BLaER1 (cell line): Measurements from ENCODE around the gene FAM171A1.

ENCODE experiments used
- H3K27ac ChIP-seq: shearing (Covaris generic); formaldehyde crosslinking; 2 replicates; pipeline ENCODE4 v1.8.1; 2022
- H3K27me3 ChIP-seq: shearing (Covaris generic); formaldehyde crosslinking; 2 replicates; pipeline ENCODE4 v1.8.1; 2022
- H3K36me3 ChIP-seq: shearing (Covaris generic); formaldehyde crosslinking; 2 replicates; pipeline ENCODE4 v1.8.1; 2022
- H3K4me1 ChIP-seq: shearing (Covaris generic); formaldehyde crosslinking; 2 replicates; pipeline ENCODE4 v1.8.1; 2022
- H3K4me2 ChIP-seq: shearing (Covaris generic); formaldehyde crosslinking; 2 replicates; pipeline ENCODE4 v1.8.1; 2022
- H3K4me3 ChIP-seq: shearing (Covaris generic); formaldehyde crosslinking; 2 replicates; pipeline ENCODE4 v1.8.1; 2022
- H3K9ac ChIP-seq: shearing (Covaris generic); formaldehyde crosslinking; 2 replicates; pipeline ENCODE4 v1.8.1; 2022
- H3K9me3 ChIP-seq: shearing (Covaris generic); formaldehyde crosslinking; 2 replicates; pipeline ENCODE4 v1.8.1; 2022
- H4K20me1 ChIP-seq: shearing (Covaris generic); formaldehyde crosslinking; 2 replicates; pipeline ENCODE4 v1.8.1; 2022
- Cebpa-rat ChIP-seq: shearing (Covaris generic); IDR thresholded peaks from 2 replicates; pipeline ENCODE4 v1.8.1; 2022

The FAM171A1 gene

GRCh38 chr10:15172306-15172840 is 198.7 kb downstream of the FAM171A1 start:
- H3K4me3 ChIP-seq: no peak overlapping the region
- peaks cover 6% of the 10 kb centered on the region for H3K27me3 ChIP-seq
- no peak overlapping the region for H3K4me2 ChIP-seq
- H3K9me3 ChIP-seq: no peaks in the 10 kb centered on the region
- H4K20me1 ChIP-seq: peaks cover 5% of the 10 kb centered on the region
- H3K36me3 ChIP-seq: no peaks in the 10 kb centered on the region
- no peak overlapping the region for H3K27ac ChIP-seq
- H3K4me1 ChIP-seq: peaks cover 29% of the 10 kb centered on the region
- no peak for TF ChIP-seq Cebpa-rat
- no peak overlapping the region for H3K9ac ChIP-seq

GRCh38 chr10:15169555-15170401 is 201.3 kb downstream of the FAM171A1 start:
- H3K36me3 ChIP-seq: no peaks in the 10 kb centered on the region
- H3K9me3 ChIP-seq: no peaks in the 10 kb centered on the region
- H3K4me1 ChIP-seq: peaks cover 35% of the 10 kb centered on the region
- H4K20me1 ChIP-seq: peaks cover 18% of the 10 kb centered on the region
- no peak for TF ChIP-seq Cebpa-rat
- peak overlapping the region; percentile 85 for H3K4me2 ChIP-seq
- peaks cover 21% of the 10 kb centered on the region for H3K27me3 ChIP-seq
- H3K9ac ChIP-seq: peak overlapping the region; percentile 58
- peak overlapping the region; percentile 26; the same call in 1 of the 2 replicates for H3K4me3 ChIP-seq
- H3K27ac ChIP-seq: peak overlapping the region; percentile 41; the same call in 1 of the 2 replicates

- Histone ChIP-seq H4K20me1 (peaks cover 18% of the 10 kb centered on the region), H3K4me2 (peak overlapping the region; percentile 85), H3K9me3 (no peaks in the 10 kb centered on the region), H3K27ac (0 out of 2 replicates have a peak overlapping the region, but pooled peaks have one; percentile 41), H3K27me3 (peaks cover 21% of the 10 kb centered on the region), H3K36me3 (no peaks in the 10 kb centered on the region), H3K4me1 (peaks cover 35% of the 10 kb centered on the region), H3K9ac (no peak overlapping the region), H3K4me3 (peak overlapping the region; percentile 26; the same call in 1 of the 2 replicates)
- no peak for TF ChIP-seq Cebpa-rat
These were observed 202.1 kb downstream of the FAM171A1 start for GRCh38 chr10:15168786-15169554.

GRCh38 chr10:15168291-15168785 is 202.8 kb downstream of the FAM171A1 start, which contains the start of gene NMT2:
Gene NMT2 (minus strand): TSS chr10:15168693. CDS start chr10:15168612, 81 bp downstream.
- Histone ChIP-seq H3K36me3 (no peaks in the 10 kb centered on the region), H3K4me3 (peak within 1 kb of the TSS; percentile 80), H3K27ac (0 out of 2 replicates have a peak within 1 kb of the TSS, but pooled peaks have one; percentile 41), H3K4me2 (peak within 1 kb of the TSS; percentile 97), H3K9ac (peak within 1 kb of the TSS; percentile 79), H3K27me3 (peaks cover 21% of the 10 kb centered on the region), H4K20me1 (peaks cover 18% of the 10 kb centered on the region), H3K4me1 (peaks cover 39% of the 10 kb centered on the region), H3K9me3 (no peaks in the 10 kb centered on the region)
- no peak for TF ChIP-seq Cebpa-rat

- peak overlapping the region; percentile 97 for H3K4me2 ChIP-seq
- no peak overlapping the region for H3K27ac ChIP-seq
- peaks cover 21% of the 10 kb centered on the region for H3K27me3 ChIP-seq
- TF ChIP-seq Cebpa-rat: no peak
- peak overlapping the region; percentile 79; the same call in 1 of the 2 replicates for H3K9ac ChIP-seq
- peaks cover 41% of the 10 kb centered on the region for H3K4me1 ChIP-seq
- H4K20me1 ChIP-seq: peaks cover 18% of the 10 kb centered on the region
- H3K9me3 ChIP-seq: no peaks in the 10 kb centered on the region
- peak overlapping the region; percentile 80 for H3K4me3 ChIP-seq
- H3K36me3 ChIP-seq: no peaks in the 10 kb centered on the region
These were observed 203.4 kb downstream of the FAM171A1 start for GRCh38 chr10:15167411-15168290.

- no peak overlapping the region; the same call in 1 of the 2 replicates for H3K4me2 ChIP-seq
- no peaks in the 10 kb centered on the region for H3K36me3 ChIP-seq
- peaks cover 18% of the 10 kb centered on the region for H4K20me1 ChIP-seq
- H3K4me3 ChIP-seq: no peak overlapping the region
- H3K27me3 ChIP-seq: peaks cover 21% of the 10 kb centered on the region
- no peaks in the 10 kb centered on the region for H3K9me3 ChIP-seq
- H3K9ac ChIP-seq: no peak overlapping the region
- H3K4me1 ChIP-seq: peaks cover 41% of the 10 kb centered on the region
- H3K27ac ChIP-seq: no peak overlapping the region
- TF ChIP-seq Cebpa-rat: no peak
These were observed 204.8 kb downstream of the FAM171A1 start for GRCh38 chr10:15166325-15166724.

- H3K36me3 ChIP-seq: no peaks in the 10 kb centered on the region
- no peak overlapping the region for H3K4me3 ChIP-seq
- no peak overlapping the region for H3K27ac ChIP-seq
- TF ChIP-seq Cebpa-rat: no peak
- H3K9me3 ChIP-seq: no peaks in the 10 kb centered on the region
- H3K9ac ChIP-seq: no peak overlapping the region
- H4K20me1 ChIP-seq: peaks cover 18% of the 10 kb centered on the region
- H3K4me2 ChIP-seq: no peak overlapping the region
- peaks cover 17% of the 10 kb centered on the region for H3K4me1 ChIP-seq
- H3K27me3 ChIP-seq: peaks cover 21% of the 10 kb centered on the region
These were observed 207.7 kb downstream of the FAM171A1 start for GRCh38 chr10:15163253-15163828.
